Activated naive CD8-positive, alpha-beta T cell treated with anti-CD3 and anti-CD28 coated beads, Interleukin-2, amount 50 U/mL, for 16 hours (primary cell): ENCODE results near the gene TRMT11.
"Not testable (repeated sequence)": the region's sequence is repeated elsewhere in the genome, so short reads cannot be mapped to it uniquely, and the experiment has no call there.

ENCODE experiments used
- DNase-seq: peaks from one replicate; pipeline ENCODE4 v3.0.0-alpha.2; 2020; ENCODE audit warnings: low read depth, low spot score

Gene TRMT11

GRCh38 chr6:125986301-125987025 is at the start of gene TRMT11:
TRMT11 (plus strand) TSS chr6:125986540; CDS start chr6:125986551, 11 bp downstream.
- DNase-seq, result peak; percentile 61

- DNase-seq, result no peak
Observed at GRCh38 chr6:125939026-125939425, 47.3 kb upstream of the TRMT11 start.

GRCh38 chr6:125939791-125940190 is 46.5 kb upstream of the TRMT11 start:
- no peak for DNase-seq

- DNase-seq, result no peak
Observed at GRCh38 chr6:125940247-125941041, 45.9 kb upstream of the TRMT11 start.

GRCh38 chr6:125942672-125943527 is 43.4 kb upstream of the TRMT11 start:
- no peak for DNase-seq

- no peak for DNase-seq
Observed at GRCh38 chr6:125943528-125944433, 42.6 kb upstream of the TRMT11 start.

GRCh38 chr6:125944434-125944816 is 41.9 kb upstream of the TRMT11 start:
- DNase-seq, result no peak

GRCh38 chr6:125944896-125945295 is 41.4 kb upstream of the TRMT11 start:
- DNase-seq, result no peak

- DNase-seq, result no peak
Observed at GRCh38 chr6:125945378-125946141, 40.8 kb upstream of the TRMT11 start.

GRCh38 chr6:125947615-125948014 is 38.7 kb upstream of the TRMT11 start:
- DNase-seq, result no peak

- DNase-seq, result no peak
Observed at GRCh38 chr6:125948455-125948854, 37.9 kb upstream of the TRMT11 start.

GRCh38 chr6:125949069-125949468 is 37.3 kb upstream of the TRMT11 start:
- DNase-seq, result no peak

GRCh38 chr6:125950293-125950692 is 36.0 kb upstream of the TRMT11 start:
- DNase-seq, result no peak

GRCh38 chr6:125950716-125951115 is 35.6 kb upstream of the TRMT11 start:
- DNase-seq, result not testable (repeated sequence)

GRCh38 chr6:125951323-125951722 is 35.0 kb upstream of the TRMT11 start:
- no peak for DNase-seq

- DNase-seq, result no peak
Observed at GRCh38 chr6:125952764-125953501, 33.4 kb upstream of the TRMT11 start.

- DNase-seq, result no peak
Observed at GRCh38 chr6:125953502-125953875, 32.9 kb upstream of the TRMT11 start.

- DNase-seq, result no peak
Observed at GRCh38 chr6:125954735-125955339, 31.5 kb upstream of the TRMT11 start.

GRCh38 chr6:125955973-125956372 is 30.4 kb upstream of the TRMT11 start:
- DNase-seq, result no peak
